Measurements from ENCODE around the gene ERC2. TPM values are rescaled to one million over a fixed set of nuclear protein-coding genes. Genes with fewer than 3 reads are reported as not detected.

Gene ERC2
- total RNA-seq, 1 experiment from 2014 or later, result 0.77 TPM

DNA sequence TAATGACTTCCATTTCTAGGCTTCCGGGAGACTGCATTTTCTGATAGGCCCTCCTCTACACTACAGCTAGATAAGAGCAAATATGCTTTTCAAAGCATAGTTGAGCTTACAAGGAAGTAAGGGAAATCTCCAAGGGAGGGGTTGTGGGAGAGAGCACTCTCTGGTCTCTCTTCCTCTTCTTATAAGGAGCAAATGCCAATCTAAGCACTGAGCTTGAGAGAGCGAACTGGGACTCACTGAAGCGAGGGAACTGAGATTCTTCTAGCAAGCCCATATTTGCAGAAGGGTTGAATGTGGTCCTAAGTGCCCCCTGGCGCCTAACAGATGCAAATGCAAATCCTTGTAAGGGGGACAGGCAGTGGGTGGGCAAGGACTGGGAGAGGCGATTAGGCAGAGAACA lies 164.8 kb downstream of the ERC2 start:
- Histone ChIP-seq H3K27ac (ENCODE audit: low read length) (no peak overlapping the region), H3F3A (ENCODE audit: low read length, unreplicated experiment) (no peaks in the 10 kb centered on the region), H3K27me3 (ENCODE audit: low read length) (no peaks in the 10 kb centered on the region), H3K36me3 (ENCODE audit: low read depth, low read length) (no peaks in the 10 kb centered on the region), H3K4me3 (ENCODE audit: low read length) (no peak overlapping the region), H3K9me3 (ENCODE audit: low read length) (no peaks in the 10 kb centered on the region), H3K4me2 (ENCODE audit: low read length) (no peak overlapping the region), H3K9me2 (replicated peaks; ENCODE audit: low read length) (no peaks in the 10 kb centered on the region), H4K20me1 (ENCODE audit: low read length) (no peaks in the 10 kb centered on the region), H3K9ac (ENCODE audit: low read length) (no peak overlapping the region), H3K4me1 (ENCODE audit: insufficient read depth, low read length) (no peaks in the 10 kb centered on the region), H3K79me2 (ENCODE audit: low read length) (no peaks in the 10 kb centered on the region), H2AFZ (ENCODE audit: low read length) (no peak overlapping the region)
- CTCF ChIA-PET, result interaction anchor here (0.6 kb wide), 1 partner anchor 402 kb away, joined by 3 read pairs; no protein-coding TSS in a partner anchor
- no peak; the same call in 1 of the 2 replicates for ATAC-seq
- POLR2A ChIA-PET (ENCODE audit: unreplicated experiment), result no interaction called here
- peak; percentile 30 for DNase-seq
- intact Hi-C loops (cut with micrococcal nuclease), result no loop called here
- no TSS peak for BruUV-seq (replicated peaks)
- TF ChIP-seq EZH2 (IDR thresholded peaks at IDR 0.05; ENCODE audit: low read length, unreplicated experiment) (no peak), CTCF (conservative IDR thresholded peaks at IDR 0.05; ENCODE audit: low read depth, low read length) (peak; percentile 72)

GRCh38 chr3:56302417-56302816 lies 165.8 kb downstream of the ERC2 start:
- 0 out of 2 replicates have a peak, but pooled peaks have one; percentile 33 for ATAC-seq

GRCh38 chr3:56297281-56297840 lies 170.9 kb downstream of the ERC2 start:
- ChIA-PET POLR2A (ENCODE audit: unreplicated experiment) (no interaction called here), CTCF (no interaction called here)
- TF ChIP-seq CTCF (conservative IDR thresholded peaks at IDR 0.05; ENCODE audit: low read depth, low read length), result no peak
- DNase-seq (no peak), ATAC-seq (no peak)
- Histone ChIP-seq H3K4me2 (ENCODE audit: low read length) (no peak overlapping the region), H3K79me2 (ENCODE audit: low read length) (no peaks in the 10 kb centered on the region), H4K20me1 (ENCODE audit: low read length) (no peaks in the 10 kb centered on the region), H3K27me3 (ENCODE audit: low read length) (0 out of 2 replicates have a peak, but pooled peaks cover 9% of the 10 kb centered on the region), H3K9me2 (replicated peaks; ENCODE audit: low read length) (no peaks in the 10 kb centered on the region), H2AFZ (ENCODE audit: low read length) (no peak overlapping the region), H3K4me1 (ENCODE audit: insufficient read depth, low read length) (no peaks in the 10 kb centered on the region), H3K9me3 (ENCODE audit: low read length) (no peaks in the 10 kb centered on the region), H3K9ac (ENCODE audit: low read length) (no peak overlapping the region), H3F3A (ENCODE audit: low read length, unreplicated experiment) (no peaks in the 10 kb centered on the region), H3K4me3 (ENCODE audit: low read length) (no peak overlapping the region), H3K27ac (ENCODE audit: low read length) (no peak overlapping the region), H3K36me3 (ENCODE audit: low read depth, low read length) (no peaks in the 10 kb centered on the region)
- no TSS peak for BruUV-seq (replicated peaks)
- intact Hi-C loops (cut with micrococcal nuclease), result no loop called here

More at GRCh38 chr3:56302417-56302816, 165.8 kb downstream of the ERC2 start:
- no peak overlapping the region for H3K27ac ChIP-seq (ENCODE audit: low read length)
- no peaks in the 10 kb centered on the region for H3K36me3 ChIP-seq (ENCODE audit: low read depth, low read length)
- H3K9ac ChIP-seq (ENCODE audit: low read length), result no peak overlapping the region
- H3K4me1 ChIP-seq (ENCODE audit: insufficient read depth, low read length), result no peaks in the 10 kb centered on the region
- H2AFZ ChIP-seq (ENCODE audit: low read length), result no peak overlapping the region
- intact Hi-C loops (cut with micrococcal nuclease), result no loop called here
- no peaks in the 10 kb centered on the region for H3F3A ChIP-seq (ENCODE audit: low read length, unreplicated experiment)
- TF ChIP-seq EZH2phosphoT487 (IDR thresholded peaks at IDR 0.05; ENCODE audit: borderline replicate concordance, low read length) (no peak), CTCF (conservative IDR thresholded peaks at IDR 0.05; ENCODE audit: low read depth, low read length) (peak; percentile 42)
- no peaks in the 10 kb centered on the region for H3K9me3 ChIP-seq (ENCODE audit: low read length)
- H3K27me3 ChIP-seq (ENCODE audit: low read length), result no peaks in the 10 kb centered on the region
- H3K9me2 ChIP-seq (replicated peaks; ENCODE audit: low read length), result no peaks in the 10 kb centered on the region
- no peak overlapping the region for H3K4me3 ChIP-seq (ENCODE audit: low read length)
- no TSS peak for BruUV-seq (replicated peaks)
- H3K4me2 ChIP-seq (ENCODE audit: low read length), result no peak overlapping the region
- no peaks in the 10 kb centered on the region for H4K20me1 ChIP-seq (ENCODE audit: low read length)
- DNase-seq, result peak; percentile 39
- POLR2A ChIA-PET (ENCODE audit: unreplicated experiment), result no interaction called here
- CTCF ChIA-PET, result no interaction called here
- no peaks in the 10 kb centered on the region for H3K79me2 ChIP-seq (ENCODE audit: low read length)

Measured in PC-3 (cell line).